MM.1S (cell line): ENCODE results near the gene CXCL6.

Source experiments
- DNase-seq: peaks from one replicate; pipeline ENCODE4 v3.0.0-alpha.2; 2015
- H2AFZ ChIP-seq: fragments of 300-600 bp; sonication (generic); 2 replicates; pipeline ENCODE4 v1.6.0; 2016; ENCODE audit warnings: antibody characterized with exemption, low read length
- H3F3A ChIP-seq: fragments of 300-600 bp; sonication (generic); 2 replicates; pipeline ENCODE4 v1.6.1; 2016; ENCODE audit warnings: mild to moderate bottlenecking, antibody characterized with exemption, low read length, moderate library complexity, mixed read lengths; ENCODE audit not compliant: insufficient read depth
- H3K27ac ChIP-seq: fragments of 300-600 bp; sonication (generic); 2 replicates; pipeline ENCODE4 v1.5.1; 2016; ENCODE audit warnings: mild to moderate bottlenecking, low read length
- H3K27me3 ChIP-seq: fragments of 300-600 bp; sonication (generic); replicated peaks from 2 replicates; pipeline ENCODE4 v1.6.0; 2016; ENCODE audit warnings: low read length; ENCODE audit not compliant: insufficient read depth
- H3K36me3 ChIP-seq: fragments of 300-600 bp; sonication (generic); replicated peaks from 2 replicates; pipeline ENCODE4 v1.6.1; 2016; ENCODE audit warnings: mild to moderate bottlenecking, low read length, mixed read lengths; ENCODE audit not compliant: insufficient read depth
- H3K4me1 ChIP-seq: fragments of 300-600 bp; sonication (generic); 2 replicates; pipeline ENCODE4 v1.6.1; 2016; ENCODE audit warnings: low read length, mixed read lengths
- H3K4me2 ChIP-seq: fragments of 300-600 bp; sonication (generic); 2 replicates; pipeline ENCODE4 v1.6.0; 2016; ENCODE audit warnings: low read depth, low read length
- H3K4me3 ChIP-seq: fragments of 300-600 bp; sonication (generic); 2 replicates; pipeline ENCODE4 v1.5.1; 2016; ENCODE audit warnings: low read length, mixed read lengths
- H3K79me2 ChIP-seq: fragments of 300-600 bp; sonication (generic); 2 replicates; pipeline ENCODE4 v1.6.1; 2016; ENCODE audit warnings: mixed run types, low read length, mixed read lengths
- H3K9ac ChIP-seq: fragments of 300-600 bp; sonication (generic); 2 replicates; pipeline ENCODE4 v1.6.1; 2016; ENCODE audit warnings: low read length, mixed read lengths
- H3K9me2 ChIP-seq: fragments of 300-600 bp; sonication (generic); replicated peaks from 2 replicates; pipeline ENCODE4 v1.6.1; 2016; ENCODE audit warnings: mild to moderate bottlenecking, low read length, mixed read lengths; ENCODE audit not compliant: insufficient read depth
- H3K9me3 ChIP-seq: fragments of 300-600 bp; sonication (generic); replicated peaks from 2 replicates; pipeline ENCODE4 v1.6.1; 2016; ENCODE audit warnings: mild to moderate bottlenecking, low read length, mixed read lengths; ENCODE audit not compliant: insufficient read depth
- H4K20me1 ChIP-seq: fragments of 300-600 bp; sonication (generic); 2 replicates; pipeline ENCODE4 v1.6.1; 2016; ENCODE audit warnings: mild to moderate bottlenecking, low read length, moderate library complexity, mixed read lengths; ENCODE audit not compliant: insufficient read depth
- EZH2 ChIP-seq: fragments of 300-600 bp; sonication (generic); optimal IDR thresholded peaks from 2 replicates; pipeline ENCODE3; 2017; ENCODE audit warnings: low read depth, mild to moderate bottlenecking, antibody characterized with exemption, low read length, mixed read lengths
- EZH2phosphoT487 ChIP-seq: fragments of 300-600 bp; sonication (generic); IDR thresholded peaks from 2 replicates; pipeline ENCODE4 v1.6.1; 2018; ENCODE audit warnings: antibody characterized with exemption, low read length
- TF ChIP-seq, protein P1 (sequence below): fragments of 300-600 bp; sonication (generic); IDR thresholded peaks from 2 replicates; pipeline ENCODE4 v1.5.1; 2016; ENCODE audit warnings: antibody characterized with exemption, low read length, mixed read lengths

The CXCL6 gene

GRCh38 chr4:73800206-73800605 is 36.3 kb upstream of the CXCL6 start:
- no peaks in the 10 kb centered on the region for H3K9me2 ChIP-seq
- no peaks in the 10 kb centered on the region for H4K20me1 ChIP-seq
- no peak overlapping the region for H3K4me3 ChIP-seq
- H3K27me3 ChIP-seq = no peaks in the 10 kb centered on the region
- H3K4me1 ChIP-seq = no peaks in the 10 kb centered on the region
- no peak for DNase-seq
- H3K4me2 ChIP-seq = no peak overlapping the region
- H3K27ac ChIP-seq = no peak overlapping the region
- TF ChIP-seq, protein P1, sequence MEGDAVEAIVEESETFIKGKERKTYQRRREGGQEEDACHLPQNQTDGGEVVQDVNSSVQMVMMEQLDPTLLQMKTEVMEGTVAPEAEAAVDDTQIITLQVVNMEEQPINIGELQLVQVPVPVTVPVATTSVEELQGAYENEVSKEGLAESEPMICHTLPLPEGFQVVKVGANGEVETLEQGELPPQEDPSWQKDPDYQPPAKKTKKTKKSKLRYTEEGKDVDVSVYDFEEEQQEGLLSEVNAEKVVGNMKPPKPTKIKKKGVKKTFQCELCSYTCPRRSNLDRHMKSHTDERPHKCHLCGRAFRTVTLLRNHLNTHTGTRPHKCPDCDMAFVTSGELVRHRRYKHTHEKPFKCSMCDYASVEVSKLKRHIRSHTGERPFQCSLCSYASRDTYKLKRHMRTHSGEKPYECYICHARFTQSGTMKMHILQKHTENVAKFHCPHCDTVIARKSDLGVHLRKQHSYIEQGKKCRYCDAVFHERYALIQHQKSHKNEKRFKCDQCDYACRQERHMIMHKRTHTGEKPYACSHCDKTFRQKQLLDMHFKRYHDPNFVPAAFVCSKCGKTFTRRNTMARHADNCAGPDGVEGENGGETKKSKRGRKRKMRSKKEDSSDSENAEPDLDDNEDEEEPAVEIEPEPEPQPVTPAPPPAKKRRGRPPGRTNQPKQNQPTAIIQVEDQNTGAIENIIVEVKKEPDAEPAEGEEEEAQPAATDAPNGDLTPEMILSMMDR = no peak
- no peak for TF ChIP-seq EZH2
- no peaks in the 10 kb centered on the region for H3K9me3 ChIP-seq
- H2AFZ ChIP-seq = no peak overlapping the region
- H3K79me2 ChIP-seq = no peaks in the 10 kb centered on the region
- H3K36me3 ChIP-seq = no peaks in the 10 kb centered on the region
- no peak overlapping the region for H3K9ac ChIP-seq
- H3F3A ChIP-seq = no peaks in the 10 kb centered on the region

DNA sequence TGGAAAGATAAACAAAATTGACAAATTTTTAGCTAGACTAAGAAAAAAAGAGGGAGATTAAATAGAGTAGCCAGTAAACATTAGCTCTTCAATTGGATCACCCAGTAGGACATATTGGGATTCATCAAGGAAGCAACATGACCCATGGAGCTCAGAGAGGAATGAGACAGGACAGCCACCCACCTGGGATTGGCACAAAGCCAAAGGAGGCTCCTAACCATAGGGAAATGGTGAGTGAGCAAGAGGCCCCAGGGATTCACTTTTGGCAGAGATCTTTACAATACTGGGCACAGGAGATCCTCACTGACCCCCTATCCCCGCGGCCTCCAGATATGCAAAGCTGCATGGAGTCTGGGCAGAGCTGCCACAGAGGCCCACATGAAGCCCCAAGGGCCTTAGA is 34.8 kb upstream of the CXCL6 start:
- DNase-seq = no peak

DNA sequence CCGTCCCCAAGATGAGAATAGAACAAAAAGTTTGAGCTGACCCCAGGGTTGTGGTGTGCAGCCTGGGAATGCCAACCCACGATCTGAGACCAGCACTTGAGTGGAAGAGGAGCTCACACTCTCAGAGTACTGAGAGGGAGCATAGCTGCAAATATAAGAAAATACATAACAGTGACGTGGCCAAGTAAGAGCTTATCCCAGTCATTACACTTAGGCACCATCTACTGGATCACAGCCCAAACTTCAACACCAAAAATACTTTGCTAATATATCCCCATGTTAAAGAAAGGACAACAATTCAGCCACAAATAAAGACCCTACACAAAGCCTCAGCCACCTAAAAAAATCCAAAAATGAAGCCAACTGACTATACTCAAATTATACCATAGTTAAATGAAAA is 33.3 kb upstream of the CXCL6 start:
- H3K27ac ChIP-seq = no peak overlapping the region
- no peak overlapping the region for H3K4me2 ChIP-seq
- H3K36me3 ChIP-seq = no peaks in the 10 kb centered on the region
- no peaks in the 10 kb centered on the region for H3K79me2 ChIP-seq
- TF ChIP-seq, protein P1 = no peak
- TF ChIP-seq EZH2phosphoT487 = no peak
- no peak for TF ChIP-seq EZH2
- no peaks in the 10 kb centered on the region for H4K20me1 ChIP-seq
- H3K4me1 ChIP-seq = no peaks in the 10 kb centered on the region
- no peak overlapping the region for H2AFZ ChIP-seq
- no peak for DNase-seq
- no peak overlapping the region for H3K9ac ChIP-seq
- H3K9me3 ChIP-seq = no peaks in the 10 kb centered on the region
- no peaks in the 10 kb centered on the region for H3K27me3 ChIP-seq
- H3K9me2 ChIP-seq = no peaks in the 10 kb centered on the region
- no peaks in the 10 kb centered on the region for H3F3A ChIP-seq
- H3K4me3 ChIP-seq = no peak overlapping the region

More for the DNA sequence above, 34.8 kb upstream of the CXCL6 start:
- Histone ChIP-seq H3K4me1 (no peaks in the 10 kb centered on the region), H3F3A (no peaks in the 10 kb centered on the region), H3K9me3 (no peaks in the 10 kb centered on the region), H3K79me2 (no peaks in the 10 kb centered on the region), H3K27ac (no peak overlapping the region), H3K4me3 (no peak overlapping the region), H2AFZ (no peak overlapping the region), H4K20me1 (no peaks in the 10 kb centered on the region), H3K4me2 (no peak overlapping the region), H3K36me3 (no peaks in the 10 kb centered on the region), H3K9ac (no peak overlapping the region), H3K27me3 (no peaks in the 10 kb centered on the region), H3K9me2 (no peaks in the 10 kb centered on the region)
- no peak for TF ChIP-seq EZH2phosphoT487
- no peak for TF ChIP-seq EZH2
- TF ChIP-seq, protein P1 = no peak
